Measurements from ENCODE around the gene PRDM11.

Gene PRDM11

GRCh38 chr11:45133878-45134277 is 12.6 kb upstream of the PRDM11 start:
- no peaks in the 10 kb centered on the region for H3K36me3 Mint-ChIP-seq (ENCODE audit: low read depth)
- H3K27ac Mint-ChIP-seq, result no peak overlapping the region
- no peak overlapping the region for H3K4me3 Mint-ChIP-seq

GRCh38 chr11:45141171-45141570 is 5.3 kb upstream of the PRDM11 start:
- H3K36me3 Mint-ChIP-seq (ENCODE audit: low read depth), result no peaks in the 10 kb centered on the region

More at GRCh38 chr11:45133878-45134277, 12.6 kb upstream of the PRDM11 start:
- H3K27me3 Mint-ChIP-seq (ENCODE audit: low read depth), result peaks cover 39% of the 10 kb centered on the region
- H3K9me3 Mint-ChIP-seq, result peaks cover 16% of the 10 kb centered on the region
- H3K4me1 Mint-ChIP-seq, result peaks cover 6% of the 10 kb centered on the region
- no peak for TF ChIP-seq CTCF (IDR thresholded peaks at IDR 0.05; ENCODE audit: unreplicated experiment in 3 of 3)

GRCh38 chr11:45141631-45142030 is 4.8 kb upstream of the PRDM11 start:
- H3K27ac Mint-ChIP-seq, result no peak overlapping the region
- H3K27me3 Mint-ChIP-seq (ENCODE audit: low read depth), result peaks cover 70% of the 10 kb centered on the region
- no peaks in the 10 kb centered on the region for H3K9me3 Mint-ChIP-seq
- H3K4me3 Mint-ChIP-seq, result no peak overlapping the region
- peaks cover 22% of the 10 kb centered on the region for H3K4me1 Mint-ChIP-seq
- no peaks in the 10 kb centered on the region for H3K36me3 Mint-ChIP-seq (ENCODE audit: low read depth)
- TF ChIP-seq CTCF (IDR thresholded peaks at IDR 0.05; ENCODE audit: unreplicated experiment in 3 of 3), result no peak

More at GRCh38 chr11:45141171-45141570, 5.3 kb upstream of the PRDM11 start:
- no peaks in the 10 kb centered on the region for H3K9me3 Mint-ChIP-seq
- H3K27ac Mint-ChIP-seq, result no peak overlapping the region
- H3K4me3 Mint-ChIP-seq, result no peak overlapping the region
- H3K4me1 Mint-ChIP-seq, result peaks cover 20% of the 10 kb centered on the region
- H3K27me3 Mint-ChIP-seq (ENCODE audit: low read depth), result peaks cover 74% of the 10 kb centered on the region
- no peak for TF ChIP-seq CTCF (IDR thresholded peaks at IDR 0.05; ENCODE audit: unreplicated experiment in 3 of 3)

GRCh38 chr11:45142241-45143055 is 4.0 kb upstream of the PRDM11 start:
- TF ChIP-seq CTCF (IDR thresholded peaks at IDR 0.05; ENCODE audit: unreplicated experiment in 3 of 3), result no peak
- Mint-ChIP-seq H3K27ac (peak overlapping the region in 2 of 3 experiments; percentile 52), H3K9me3 (no peaks in the 10 kb centered on the region), H3K36me3 (ENCODE audit: low read depth) (no peaks in the 10 kb centered on the region), H3K27me3 (ENCODE audit: low read depth) (peaks cover 64% of the 10 kb centered on the region), H3K4me3 (peak overlapping the region in 2 of 3 experiments; percentile 22 to 72), H3K4me1 (peaks cover 24% of the 10 kb centered on the region)

- peaks cover 58% of the 10 kb centered on the region for H3K27me3 Mint-ChIP-seq (ENCODE audit: low read depth)
- TF ChIP-seq CTCF (IDR thresholded peaks at IDR 0.05; ENCODE audit: unreplicated experiment in 3 of 3), result no peak
- no peaks in the 10 kb centered on the region for H3K36me3 Mint-ChIP-seq (ENCODE audit: low read depth)
- peak overlapping the region; percentile 50 to 72 (median 66) for H3K4me3 Mint-ChIP-seq
- H3K4me1 Mint-ChIP-seq, result peaks cover 34% of the 10 kb centered on the region
- H3K9me3 Mint-ChIP-seq, result no peaks in the 10 kb centered on the region
- peak overlapping the region in 1 of 3 experiments; percentile 52 for H3K27ac Mint-ChIP-seq
Observed at GRCh38 chr11:45143494-45143893, 2.9 kb upstream of the PRDM11 start.
